NCI-H345 treated with DMSO at 0.1 percent for 48 hours (cell line): ENCODE data around the gene OLA1.

ENCODE experiments used
- DNase-seq: peaks from one replicate; lab custom pipeline; 2025; ENCODE audit not compliant: unreplicated experiment; lab: John Stamatoyannopoulos, UW

OLA1 gene

DNA sequence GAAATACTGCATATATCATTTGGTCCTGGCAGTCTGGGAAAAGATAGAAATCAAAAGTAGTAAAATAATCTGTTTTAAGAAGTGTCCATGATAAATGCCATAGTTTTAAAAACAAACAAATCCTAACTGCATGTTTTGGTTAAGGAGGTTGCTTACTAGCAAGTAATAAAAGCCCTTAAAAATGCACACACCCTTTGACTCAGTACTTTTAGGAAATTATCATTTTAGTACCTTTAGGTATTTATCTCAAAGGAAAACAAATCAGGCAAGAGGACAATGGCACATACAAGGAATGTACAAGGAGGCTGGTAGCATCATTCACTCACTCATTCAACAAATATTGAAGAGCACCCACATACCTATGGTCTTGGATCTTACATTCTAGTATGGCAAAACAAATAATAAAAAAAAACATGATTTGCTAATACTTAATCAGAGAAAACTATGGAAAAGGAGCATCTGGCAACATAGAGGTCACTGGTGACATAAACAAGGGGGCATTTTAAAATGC, 67.6 kb downstream of the OLA1 start:
- no peak for DNase-seq

DNA sequence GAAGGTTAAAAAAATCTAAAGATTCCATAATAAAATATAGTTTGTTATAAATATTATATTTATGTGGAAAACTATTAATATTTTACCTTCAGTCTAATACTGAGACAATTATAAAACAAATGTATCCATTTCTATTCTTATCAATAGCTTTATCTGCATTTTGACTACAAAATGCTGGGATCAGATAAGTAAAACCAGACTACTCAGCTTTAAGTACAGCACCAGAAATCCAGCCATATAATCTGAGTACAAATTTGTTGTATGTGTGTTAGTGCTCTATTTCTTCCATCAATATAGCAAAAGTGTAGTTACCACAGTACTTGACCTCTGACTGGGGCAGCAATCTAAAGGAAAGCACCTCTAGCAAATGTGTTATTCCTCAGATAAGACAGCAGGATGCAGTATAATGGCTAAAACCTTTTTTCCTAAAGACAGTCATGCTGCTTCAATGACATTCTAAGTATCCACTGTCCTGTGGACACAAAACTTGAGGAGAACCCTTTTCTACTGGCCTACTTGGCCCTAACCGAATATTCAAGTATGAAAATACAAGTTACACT, 68.1 kb downstream of the OLA1 start:
- no peak for DNase-seq

DNA sequence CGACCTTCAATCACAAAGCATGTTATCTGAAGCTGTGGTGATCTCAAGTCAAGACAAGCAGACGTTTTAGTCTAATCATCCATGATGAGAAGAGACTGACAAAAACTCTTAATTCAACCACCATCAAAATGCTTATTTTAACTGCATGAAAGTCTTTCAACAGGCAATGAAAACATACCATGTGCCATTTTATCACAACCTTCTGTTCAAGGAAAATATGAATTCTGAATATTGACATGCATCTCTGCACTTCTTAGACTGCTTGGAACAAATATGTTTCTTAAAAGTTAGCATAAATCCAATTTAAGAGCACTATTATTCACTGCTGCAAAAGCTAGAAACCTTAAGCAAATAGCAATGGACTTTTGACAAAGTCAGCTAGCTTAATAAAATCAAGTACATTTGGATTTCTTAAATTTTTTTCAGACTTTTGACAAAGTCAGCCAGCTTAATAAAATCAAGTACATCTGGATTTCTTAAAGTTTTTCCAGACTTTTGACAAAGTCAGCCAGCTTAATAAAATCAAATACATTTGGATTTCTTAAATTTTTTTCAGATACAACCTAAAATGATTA, 70.9 kb downstream of the OLA1 start:
- no peak for DNase-seq

DNA sequence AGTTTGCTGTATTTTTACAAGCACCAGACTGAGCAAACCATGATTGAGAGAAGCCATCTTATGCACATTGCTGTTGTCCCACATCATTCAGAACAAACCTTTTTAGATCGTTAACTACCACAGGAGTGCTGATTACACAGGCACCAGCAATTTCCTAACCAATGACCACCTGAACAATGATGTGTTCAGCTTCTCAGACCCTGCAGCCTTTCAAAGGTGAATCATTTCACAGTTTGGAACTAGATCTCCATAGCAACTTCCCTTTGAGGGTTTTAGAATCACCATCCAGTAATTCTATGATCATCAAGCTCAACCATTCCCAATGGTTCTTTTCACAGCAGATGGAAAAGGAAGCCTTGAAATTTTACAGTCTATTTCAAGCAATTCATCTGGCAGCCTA, 71.4 kb downstream of the OLA1 start:
- DNase-seq: no peak

DNA sequence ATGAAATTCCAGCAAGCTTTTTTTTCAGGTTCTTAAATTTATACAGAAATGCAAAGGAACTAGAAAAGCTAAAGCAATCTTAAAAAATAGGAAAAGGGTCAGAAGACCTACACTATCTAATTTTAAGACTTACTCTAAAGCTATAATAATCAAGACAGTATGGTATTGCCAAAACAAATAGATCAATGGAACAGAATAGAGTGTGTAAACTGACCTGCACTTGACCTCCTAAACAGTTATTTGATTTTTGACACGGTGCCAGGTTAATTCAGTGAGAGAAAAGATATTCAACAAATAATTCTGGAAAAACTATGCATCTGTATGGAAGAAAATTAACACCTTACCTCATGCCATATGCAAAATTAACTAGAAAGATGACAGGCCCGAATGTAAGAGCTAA, 73.6 kb downstream of the OLA1 start:
- no peak for DNase-seq

DNA sequence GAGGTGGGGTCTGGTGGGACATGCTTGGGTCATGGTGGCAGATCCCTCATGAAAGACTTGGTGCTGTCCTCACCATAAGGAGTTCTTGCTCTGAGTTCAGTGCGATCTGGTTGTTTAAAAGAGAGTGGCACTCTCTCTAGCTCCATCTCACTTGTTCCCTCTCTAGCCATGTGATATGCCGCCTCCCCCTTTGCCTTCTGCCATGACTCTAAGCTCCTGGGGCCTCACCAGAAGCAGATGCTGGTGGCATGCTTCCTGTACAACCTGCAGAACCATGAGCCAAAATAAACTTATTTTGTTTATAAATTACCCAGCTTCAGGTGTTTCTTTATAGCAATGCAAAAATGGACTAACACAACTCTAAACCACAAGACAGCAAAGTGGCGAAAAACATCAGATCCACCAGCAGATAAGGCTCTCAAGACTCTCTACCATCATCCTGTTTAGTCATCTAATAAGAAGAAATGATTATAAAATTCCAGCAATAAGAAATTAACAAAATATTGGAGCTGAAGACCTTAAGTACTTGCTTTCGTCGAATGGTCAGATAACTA, 75.5 kb downstream of the OLA1 start:
- DNase-seq: no peak

DNA sequence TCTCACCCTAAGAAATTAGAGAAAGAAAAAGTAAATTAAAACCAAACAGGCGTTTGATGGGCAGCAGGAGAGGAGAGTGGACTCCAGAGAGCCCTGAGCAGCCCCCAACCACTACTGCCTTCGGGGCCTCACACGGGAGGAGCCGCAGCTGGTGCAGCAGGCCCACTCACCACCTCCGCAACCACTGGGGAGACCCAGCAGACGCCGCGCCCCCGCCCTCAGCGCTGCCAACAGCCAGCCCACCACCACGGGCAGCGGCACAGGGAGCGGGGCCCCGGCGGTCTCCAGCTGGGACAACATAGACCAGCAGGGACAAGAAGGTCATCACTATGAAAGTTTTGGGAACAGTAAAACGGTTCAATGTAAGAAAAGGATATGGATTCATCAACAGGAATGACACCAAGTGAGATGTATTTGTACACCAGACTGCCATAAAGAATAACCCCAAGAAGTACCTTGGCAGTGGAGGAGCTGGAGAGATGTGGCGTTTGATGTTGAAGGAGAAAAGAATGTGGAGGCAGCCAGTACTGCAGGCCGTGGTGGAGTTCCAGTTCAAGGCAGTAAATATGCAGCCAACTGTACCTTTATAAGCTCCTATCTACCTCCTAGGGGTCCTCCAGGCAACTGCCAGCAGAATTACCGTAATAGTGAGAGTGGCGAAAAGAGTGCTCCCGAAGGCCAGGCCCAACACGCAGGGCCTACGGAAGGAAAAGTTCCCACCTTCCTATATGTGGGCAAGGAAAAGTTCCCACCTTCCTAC, 76.5 kb downstream of the OLA1 start:
- no peak for DNase-seq

DNA sequence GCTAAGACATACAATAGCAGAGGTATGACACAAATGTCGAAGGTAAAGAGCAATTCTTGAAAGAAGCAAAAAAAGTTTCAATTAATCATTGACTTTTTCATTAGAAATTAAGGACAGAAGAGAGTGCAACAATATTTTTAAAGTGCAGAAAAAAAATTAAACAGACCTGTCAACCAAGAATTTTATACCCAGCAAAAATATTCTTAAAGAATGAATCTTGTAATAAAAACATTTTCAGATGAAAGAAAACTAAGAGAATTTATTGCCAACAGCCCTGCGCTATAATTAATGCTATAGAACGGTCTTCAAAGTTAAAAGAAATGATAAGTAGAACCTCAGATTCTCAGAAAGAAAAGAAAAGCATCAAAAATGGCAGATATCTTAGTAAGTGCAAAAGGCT, 79.0 kb downstream of the OLA1 start:
- no peak for DNase-seq

DNA sequence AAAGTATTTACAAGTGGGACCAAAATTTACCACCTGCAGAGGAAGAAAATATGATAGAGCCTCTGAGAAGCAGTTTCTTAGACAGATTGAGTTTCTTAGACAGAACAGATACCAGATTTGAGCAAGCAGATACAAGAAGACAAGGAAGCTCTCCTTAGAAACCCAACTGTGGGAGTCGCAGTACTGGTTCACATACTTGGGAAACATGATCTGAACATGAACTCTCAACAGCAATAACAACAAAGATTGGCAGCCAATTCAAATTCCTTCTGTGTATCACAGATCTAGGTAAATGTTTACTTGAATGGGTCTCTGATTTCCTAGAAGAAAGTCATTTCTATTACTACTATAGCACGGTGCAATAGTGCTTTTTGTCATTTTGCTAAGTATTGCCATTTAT, 82.1 kb downstream of the OLA1 start:
- no peak for DNase-seq

DNA sequence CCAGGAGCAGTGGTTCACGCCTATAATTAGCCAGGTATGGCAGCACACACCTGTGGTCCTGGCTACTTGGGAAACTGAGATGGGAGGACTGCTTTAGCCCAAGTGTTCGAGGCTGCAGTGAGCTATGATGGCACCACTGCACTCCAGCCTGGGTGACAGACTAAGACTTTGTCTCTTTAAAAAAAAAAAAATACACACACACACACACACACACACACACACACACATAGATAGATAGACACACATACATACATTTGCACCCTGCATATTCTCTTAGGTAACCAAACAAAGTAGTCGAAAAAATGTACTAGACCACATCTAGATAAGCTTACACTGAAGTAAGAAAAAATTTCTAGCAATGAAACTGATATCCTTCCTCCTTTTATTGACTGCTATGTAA, 86.8 kb downstream of the OLA1 start:
- DNase-seq: no peak

DNA sequence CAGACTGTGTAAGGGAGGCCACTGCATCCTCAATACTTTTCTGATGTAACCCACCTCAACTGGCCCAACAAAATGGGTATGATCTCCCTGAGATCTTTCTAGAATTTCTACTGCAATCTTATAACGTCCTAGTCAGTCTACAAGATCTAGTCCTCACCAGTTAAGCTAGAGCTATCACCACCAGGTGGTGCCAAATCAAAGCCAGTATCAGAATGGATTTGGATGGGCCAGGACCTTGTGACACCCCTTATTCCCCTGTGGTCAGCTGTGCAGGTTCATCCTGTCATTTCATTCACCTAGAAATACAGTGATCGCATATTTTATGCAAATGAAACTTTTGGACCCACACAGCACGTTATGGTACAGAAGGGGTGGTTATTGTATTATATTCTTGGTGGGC, 90.3 kb downstream of the OLA1 start:
- DNase-seq: no peak

DNA sequence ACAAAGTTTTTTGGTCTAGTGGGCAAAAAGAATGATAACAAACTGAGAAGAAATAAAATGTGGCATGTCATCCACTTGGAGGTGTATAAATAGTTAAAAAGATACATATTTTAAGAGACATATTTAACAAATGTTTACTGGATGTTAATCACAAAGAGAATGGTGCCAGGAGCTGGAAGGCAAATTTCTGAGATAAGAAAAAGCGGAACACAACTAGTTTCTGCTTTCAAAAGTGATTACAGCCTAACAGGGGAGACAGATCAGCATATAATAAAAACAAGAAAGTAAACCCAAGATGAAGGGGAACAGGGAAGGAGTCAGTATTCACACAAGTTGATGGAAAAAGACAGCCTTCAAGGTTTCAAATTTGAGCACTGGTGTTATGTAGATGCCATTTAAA, 91.3 kb downstream of the OLA1 start:
- DNase-seq: no peak

DNA sequence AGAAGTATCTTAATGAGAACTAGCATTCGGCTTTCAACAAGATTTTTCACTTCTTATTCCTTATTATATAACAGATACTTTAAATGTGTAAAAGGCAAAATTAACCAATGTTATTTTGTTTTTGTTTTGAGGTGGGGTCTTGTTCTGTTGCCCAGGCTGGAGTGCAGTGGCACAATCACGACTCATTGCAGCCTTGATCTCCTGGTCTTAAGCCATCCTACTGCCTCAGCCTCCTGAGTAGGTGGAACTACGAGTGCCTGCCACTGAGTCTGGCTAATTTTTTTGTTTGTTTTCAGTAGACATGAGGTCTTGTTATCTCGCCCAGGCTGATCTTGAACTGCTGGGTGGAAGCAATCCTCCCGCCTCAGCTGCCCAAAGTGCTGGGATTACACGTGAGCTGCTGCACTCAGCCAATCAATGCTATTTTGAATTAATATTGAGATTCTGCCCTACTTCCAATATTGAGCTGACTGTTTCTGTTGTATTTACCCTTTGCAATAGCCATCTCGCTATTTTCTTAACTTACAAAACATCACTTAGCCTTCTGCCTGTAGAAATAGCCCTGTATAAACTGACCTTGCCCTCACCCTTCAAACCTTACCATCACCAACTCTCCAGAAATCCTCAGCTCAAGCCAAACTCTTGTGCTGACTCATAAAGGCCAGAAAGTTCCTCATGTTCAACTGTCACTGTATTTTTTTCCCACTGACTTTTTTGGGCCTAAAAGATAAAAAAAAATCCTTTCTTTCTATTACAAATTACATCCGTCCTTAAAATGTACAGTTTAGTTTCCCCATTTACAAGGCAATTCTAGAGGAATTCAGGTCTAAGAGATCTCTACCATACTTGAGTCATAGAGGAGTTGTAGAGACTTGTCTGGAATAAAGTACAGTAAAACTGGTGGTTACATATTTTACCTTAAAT, 94.3 kb downstream of the OLA1 start:
- DNase-seq: no peak

DNA sequence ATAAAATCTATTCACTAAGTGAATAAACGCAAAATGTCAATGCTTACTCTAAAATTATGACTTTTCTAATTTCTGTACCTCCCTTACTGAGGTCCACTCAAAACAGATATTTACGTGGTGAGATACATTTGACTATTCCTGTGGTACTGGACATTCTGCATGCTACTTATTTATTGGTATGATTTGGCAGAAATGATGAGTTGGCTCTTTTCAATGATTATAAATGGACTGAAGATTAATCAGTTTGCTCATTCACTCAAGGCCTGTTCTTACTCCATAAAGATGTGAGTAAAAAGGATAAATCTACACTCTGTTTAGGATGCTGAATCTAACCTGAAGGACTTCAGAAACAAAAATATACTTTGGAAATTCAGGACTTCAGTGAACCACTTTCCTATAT, 98.8 kb downstream of the OLA1 start:
- no peak for DNase-seq

DNA sequence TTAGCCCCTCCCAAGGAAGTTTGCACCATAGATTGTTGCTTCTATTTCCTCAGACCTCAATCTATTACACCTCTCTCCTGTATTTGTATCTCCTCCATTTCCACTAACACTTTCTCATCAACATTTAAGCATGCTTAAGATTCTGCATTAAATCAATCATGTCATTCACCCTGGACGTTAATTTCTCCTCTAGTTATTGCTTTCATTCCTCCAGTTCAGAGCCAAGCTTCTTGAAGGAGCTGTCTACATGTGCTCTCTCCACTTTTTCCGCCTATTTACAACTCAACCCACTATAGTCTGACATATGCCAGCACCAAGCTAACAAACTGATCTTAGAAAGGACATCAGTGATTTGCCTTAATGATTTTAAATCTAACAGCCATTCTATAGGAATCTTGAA, 99.5 kb downstream of the OLA1 start:
- DNase-seq: no peak

DNA sequence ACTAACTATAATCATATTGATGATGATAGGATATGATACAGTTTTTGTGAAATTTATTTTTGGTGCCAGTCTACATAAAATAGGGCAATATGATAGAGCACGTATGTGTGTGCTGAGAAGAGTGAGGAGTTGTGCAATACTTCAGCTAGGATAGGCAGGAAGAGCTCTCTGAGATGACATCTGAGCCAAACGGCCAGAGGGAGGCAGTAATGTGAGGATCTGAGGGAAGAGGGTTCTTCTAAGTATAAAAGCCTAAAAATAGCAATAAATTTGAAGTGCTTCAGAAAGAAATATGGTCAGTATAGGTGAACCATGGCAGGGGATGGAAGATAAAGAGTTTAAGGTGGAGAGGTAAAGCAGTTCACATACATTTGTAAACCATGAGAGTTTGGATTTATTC, 102.5 kb downstream of the OLA1 start:
- no peak for DNase-seq

DNA sequence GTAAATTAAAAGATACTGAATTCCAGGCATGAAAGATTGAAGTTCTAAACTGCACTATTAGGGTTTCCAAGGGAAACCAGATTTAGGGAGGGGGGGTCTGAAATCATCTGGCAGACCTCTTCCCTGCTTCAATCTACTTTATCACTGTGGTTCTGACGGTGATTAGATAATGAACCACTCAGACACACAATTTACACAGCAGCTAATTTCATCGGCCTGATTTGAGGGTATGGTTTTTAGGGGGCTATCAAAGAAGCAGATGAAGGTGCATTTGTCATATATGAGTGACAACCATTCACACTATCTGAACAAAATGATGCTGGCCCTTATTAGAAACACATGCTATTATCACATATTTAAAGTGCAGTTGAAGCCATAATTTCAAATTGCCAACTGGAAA, 106.0 kb downstream of the OLA1 start:
- no peak for DNase-seq

DNA sequence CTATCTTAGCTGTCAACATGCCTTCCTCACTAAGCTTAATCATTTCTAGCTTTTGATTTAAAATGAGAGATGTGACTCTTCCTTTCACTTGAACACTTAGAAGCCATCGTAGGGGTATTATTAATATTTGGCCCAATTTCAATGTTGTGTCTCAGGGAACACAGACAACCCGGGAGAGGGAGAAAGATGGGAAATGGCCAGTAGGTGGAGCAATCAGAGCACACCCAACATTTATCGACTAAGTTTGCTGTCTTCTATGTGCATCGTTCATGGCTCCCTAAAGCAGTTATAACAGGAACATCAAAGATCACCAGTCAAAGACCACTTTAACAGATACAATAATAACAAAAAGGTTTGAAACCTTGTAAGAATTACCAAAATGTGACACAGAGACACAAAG, 110.2 kb downstream of the OLA1 start:
- DNase-seq: no peak

DNA sequence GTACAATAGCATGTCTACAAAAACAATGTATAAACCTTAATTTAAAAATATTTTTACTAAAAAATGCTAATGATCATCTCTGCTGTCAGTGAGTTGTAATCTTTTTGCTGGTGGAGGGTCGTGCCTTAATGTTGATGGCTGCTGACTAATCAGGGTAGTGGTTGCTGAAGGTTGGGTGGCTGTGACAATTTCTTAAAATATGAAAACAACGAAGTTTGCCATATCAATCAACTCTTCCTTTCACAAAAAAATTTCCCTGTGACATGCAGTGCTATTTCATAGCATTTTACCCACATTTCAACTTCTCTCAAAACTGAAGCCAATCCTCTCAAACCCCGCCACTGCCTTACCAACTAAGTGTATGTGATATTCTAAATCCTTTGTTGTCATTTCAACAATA, 112.4 kb downstream of the OLA1 start:
- DNase-seq: no peak

DNA sequence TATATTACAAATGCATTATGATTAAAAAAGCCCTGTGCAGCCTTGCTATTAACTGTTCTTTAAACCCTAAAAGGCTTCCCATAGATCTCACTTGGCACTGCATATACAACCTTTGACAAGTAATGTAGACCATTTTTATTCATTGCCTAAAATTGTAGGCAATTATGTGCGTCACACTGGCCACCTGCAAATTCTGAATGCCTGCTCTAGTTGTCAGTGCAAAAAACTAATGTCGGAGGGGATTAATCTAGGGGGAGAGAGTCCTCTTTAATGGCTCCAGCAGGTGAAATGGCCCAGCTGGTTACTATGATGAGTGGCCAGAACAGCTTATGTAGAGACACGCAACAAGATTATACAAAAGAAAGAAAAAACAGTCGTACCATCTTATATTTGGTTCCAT, 123.2 kb downstream of the OLA1 start:
- DNase-seq: no peak

DNA sequence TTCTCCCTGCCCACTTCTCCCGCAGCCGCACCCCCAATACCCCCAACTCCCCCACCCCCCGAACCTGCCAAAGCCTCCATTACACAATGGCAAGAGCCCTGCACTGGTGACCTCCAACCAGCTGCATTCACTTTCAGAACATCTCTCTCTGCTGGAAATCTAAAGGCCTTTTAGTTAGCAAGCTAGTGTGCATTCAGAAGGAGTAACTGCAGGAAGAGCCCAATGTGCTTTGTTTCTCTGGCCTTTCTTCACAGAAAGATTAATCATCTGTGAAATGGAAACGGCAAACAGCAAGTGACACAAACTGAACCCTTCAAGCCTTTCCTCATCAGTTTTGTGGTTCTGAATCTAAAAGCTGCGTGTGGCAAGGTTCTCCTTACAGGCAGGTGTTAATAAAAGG, 124.2 kb downstream of the OLA1 start:
- DNase-seq: no peak
